ENCODE data around the gene CDH6.

The CDH6 gene

GRCh38 chr5:31158686-31159085 lies 34.8 kb upstream of the CDH6 start:
- H3K4me3 ChIP-seq (ENCODE audit: control insufficient read depth, low read depth, low read length) = no peak overlapping the region
- TF ChIP-seq CTCF (IDR thresholded peaks at IDR 0.05; ENCODE audit: control insufficient read depth, insufficient read depth, low read depth, low read length, missing control alignments) = no peak
- no peak for DNase-seq (ENCODE audit: low read depth)

GRCh38 chr5:31161781-31162181 lies 31.7 kb upstream of the CDH6 start:
- TF ChIP-seq CTCF (IDR thresholded peaks at IDR 0.05; ENCODE audit: control insufficient read depth, insufficient read depth, low read depth, low read length, missing control alignments) = no peak
- DNase-seq (ENCODE audit: low read depth) = no peak
- H3K4me3 ChIP-seq (ENCODE audit: control insufficient read depth, low read depth, low read length) = no peak overlapping the region

DNA sequence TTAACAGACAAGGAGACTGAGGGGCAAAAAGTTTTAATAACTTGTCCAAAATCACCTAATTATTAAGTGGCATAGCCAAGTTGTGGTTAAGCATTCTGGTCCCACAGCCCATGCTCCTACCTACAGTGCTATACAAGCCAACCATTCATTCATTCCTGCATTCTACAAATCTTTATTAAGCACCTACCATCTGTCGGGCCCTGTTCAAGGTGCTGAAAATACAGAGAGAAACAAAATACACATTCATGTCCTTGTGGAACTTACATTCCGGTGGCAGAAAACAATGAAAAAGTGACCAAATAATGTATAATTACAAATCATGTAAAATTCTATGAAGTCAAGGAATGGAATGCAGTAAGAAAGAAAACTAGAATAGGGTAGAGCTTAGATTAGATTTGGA lies 27.8 kb upstream of the CDH6 start:
- TF ChIP-seq CTCF (IDR thresholded peaks at IDR 0.05; ENCODE audit: control insufficient read depth, insufficient read depth, low read depth, low read length, missing control alignments) = no peak
- no peak overlapping the region for H3K4me3 ChIP-seq (ENCODE audit: control insufficient read depth, low read depth, low read length)
- no peak for DNase-seq (ENCODE audit: low read depth)

GRCh38 chr5:31169379-31169778 lies 24.1 kb upstream of the CDH6 start:
- no peak for DNase-seq (ENCODE audit: low read depth)
- no peak overlapping the region for H3K4me3 ChIP-seq (ENCODE audit: control insufficient read depth, low read depth, low read length)
- no peak for TF ChIP-seq CTCF (IDR thresholded peaks at IDR 0.05; ENCODE audit: control insufficient read depth, insufficient read depth, low read depth, low read length, missing control alignments)

GRCh38 chr5:31172881-31173280 lies 20.6 kb upstream of the CDH6 start:
- TF ChIP-seq CTCF (IDR thresholded peaks at IDR 0.05; ENCODE audit: control insufficient read depth, insufficient read depth, low read depth, low read length, missing control alignments) = no peak
- DNase-seq (ENCODE audit: low read depth) = no peak
- no peak overlapping the region for H3K4me3 ChIP-seq (ENCODE audit: control insufficient read depth, low read depth, low read length)

- no peak for TF ChIP-seq CTCF (IDR thresholded peaks at IDR 0.05; ENCODE audit: control insufficient read depth, insufficient read depth, low read depth, low read length, missing control alignments)
- DNase-seq (ENCODE audit: low read depth) = no peak
- H3K4me3 ChIP-seq (ENCODE audit: control insufficient read depth, low read depth, low read length) = no peak overlapping the region
These were observed 19.9 kb upstream of the CDH6 start for GRCh38 chr5:31173614-31174013.

DNA sequence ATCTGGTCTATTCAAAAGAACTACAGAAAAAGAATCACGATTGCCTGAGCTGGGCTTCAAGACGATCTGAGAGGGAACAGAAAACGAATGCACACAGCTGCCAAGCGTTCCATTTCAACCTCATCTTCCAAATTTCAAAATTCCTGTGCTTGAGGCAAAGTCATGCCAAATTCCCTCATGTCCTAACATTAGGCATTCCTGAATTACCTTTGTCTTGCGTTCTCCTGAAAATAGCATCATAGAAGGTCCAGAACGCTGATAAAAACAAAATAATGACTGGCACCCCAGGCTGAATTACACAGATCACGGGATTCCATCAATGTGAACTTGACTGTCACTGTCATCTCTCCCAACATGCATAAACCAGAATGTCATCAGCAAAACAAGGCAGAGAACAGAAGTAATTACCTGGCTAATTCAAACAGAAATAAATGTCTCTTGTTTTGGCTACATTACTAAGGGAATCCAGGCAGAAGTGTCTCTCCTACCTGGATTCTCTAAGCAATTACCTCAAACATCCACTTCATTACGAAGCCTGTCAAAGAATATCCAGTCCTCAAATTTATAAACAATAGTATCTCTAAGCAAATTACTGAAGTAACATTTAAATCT lies 12.0 kb upstream of the CDH6 start:
- DNase-seq (ENCODE audit: low read depth) = no peak
- H3K4me3 ChIP-seq (ENCODE audit: control insufficient read depth, low read depth, low read length) = no peak overlapping the region
- no peak for TF ChIP-seq CTCF (IDR thresholded peaks at IDR 0.05; ENCODE audit: control insufficient read depth, insufficient read depth, low read depth, low read length, missing control alignments)

Measured in AG09309 (cell line).